Measurements from ENCODE around the gene ALKBH6. TPM values are rescaled to one million over a fixed set of nuclear protein-coding genes. Genes with fewer than 3 reads are reported as not detected.

ALKBH6 gene
- total RNA-seq, 1 experiment from 2014 or later: 32.5 TPM

DNA sequence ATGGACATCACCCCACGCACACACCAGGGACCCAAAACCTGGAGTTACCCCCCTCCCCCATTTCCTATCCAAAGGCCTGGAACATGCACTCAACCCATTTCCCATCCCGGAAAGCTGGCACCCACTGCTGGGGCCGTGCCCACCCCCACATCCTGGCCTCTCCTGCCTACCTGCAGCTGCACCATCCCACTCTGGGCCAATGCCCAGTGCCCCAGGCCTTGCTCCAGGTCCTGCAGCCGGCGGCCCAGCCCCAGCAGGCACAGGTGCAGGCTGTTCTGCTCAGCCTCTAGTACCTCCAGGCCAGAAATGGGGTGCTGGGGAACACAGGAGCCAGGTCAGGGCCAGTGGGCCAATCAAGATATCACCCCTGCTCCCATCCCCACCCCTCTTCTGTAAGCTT is 7.1 kb downstream of the ALKBH6 start:
- Histone ChIP-seq H4K8ac (replicated peaks; ENCODE audit: insufficient read length, low read depth, low read length) (no peak overlapping the region), H4K91ac (ENCODE audit: insufficient read length, low read depth, low read length) (no peak overlapping the region), H3K27ac (ENCODE audit: insufficient read length, low read depth, low read length) (no peak overlapping the region), H3K27me3 (ENCODE audit: insufficient read depth, low read length) (no peaks in the 10 kb centered on the region), H2BK12ac (ENCODE audit: insufficient read length, low read depth, low read length) (no peak overlapping the region), H3K4me1 (ENCODE audit: insufficient read depth, low read length) (no peaks in the 10 kb centered on the region), H3K23me2 (ENCODE audit: insufficient read length, low read depth, low read length, poor library complexity, severe bottlenecking) (peaks cover 14% of the 10 kb centered on the region), H3K9me3 (ENCODE audit: control insufficient read depth, low read depth, low read length) (no peaks in the 10 kb centered on the region), H3K18ac (ENCODE audit: insufficient read length, low read depth, low read length) (no peak overlapping the region), H3K9ac (ENCODE audit: extremely low read depth, insufficient read length, low read length) (no peak overlapping the region), H3K79me1 (ENCODE audit: insufficient read depth, low read depth, low read length, poor library complexity, severe bottlenecking) (no peaks in the 10 kb centered on the region), H3K4ac (ENCODE audit: low read depth, low read length) (no peak overlapping the region), H3K56ac (ENCODE audit: insufficient read length, low read depth, low read length) (no peak overlapping the region), H4K5ac (ENCODE audit: insufficient read length, low read depth, low read length) (no peak overlapping the region), H2AK5ac (ENCODE audit: insufficient read length, low read length) (no peak overlapping the region), H2BK120ac (ENCODE audit: low read depth, low read length, poor library complexity, severe bottlenecking) (no peak overlapping the region), H3K4me2 (ENCODE audit: insufficient read depth, insufficient read length, low read length) (no peak overlapping the region), H3K23ac (ENCODE audit: insufficient read length, low read depth, low read length) (no peak overlapping the region), H2AFZ (ENCODE audit: low read length) (no peak overlapping the region), H2BK15ac (ENCODE audit: low read depth, low read length) (no peak overlapping the region), H3K79me2 (ENCODE audit: insufficient read depth, low read length) (no peaks in the 10 kb centered on the region), H2BK20ac (ENCODE audit: low read depth, low read length, poor library complexity, severe bottlenecking) (no peak overlapping the region), H2BK5ac (ENCODE audit: insufficient read length, low read length) (no peak overlapping the region), H3K14ac (ENCODE audit: insufficient read depth, low read length) (no peak overlapping the region), H3T11ph (ENCODE audit: low read length) (no peak overlapping the region), H4K20me1 (ENCODE audit: control insufficient read depth, insufficient read depth, insufficient read length) (no peaks in the 10 kb centered on the region)
- no CpG with 5 or more reads among the region's 5 CpGs for WGBS (ENCODE audit: extremely low coverage, insufficient read length, low lambda C conversion rate)
- Mint-ChIP-seq H3K9me3 (no peaks in the 10 kb centered on the region; a peak in 2 of 5 replicates), H3K4me3 (peak overlapping the region in 1 of 2 experiments; percentile 63; a peak in 3 of 5 replicates), H3K36me3 (ENCODE audit: insufficient read depth in 1 of 3, low read depth in 3 of 3) (peaks cover 9 to 35% (median 32%) of the 10 kb centered on the region in 3 experiments), H3K27ac (no peak overlapping the region), H3K27me3 (ENCODE audit: low read depth) (peaks cover 1% of the 10 kb centered on the region; the same call in 1 of the 2 replicates), H3K4me1 (peaks cover 18 to 21% of the 10 kb centered on the region in 2 experiments)
- TF ChIP-seq, protein P1, sequence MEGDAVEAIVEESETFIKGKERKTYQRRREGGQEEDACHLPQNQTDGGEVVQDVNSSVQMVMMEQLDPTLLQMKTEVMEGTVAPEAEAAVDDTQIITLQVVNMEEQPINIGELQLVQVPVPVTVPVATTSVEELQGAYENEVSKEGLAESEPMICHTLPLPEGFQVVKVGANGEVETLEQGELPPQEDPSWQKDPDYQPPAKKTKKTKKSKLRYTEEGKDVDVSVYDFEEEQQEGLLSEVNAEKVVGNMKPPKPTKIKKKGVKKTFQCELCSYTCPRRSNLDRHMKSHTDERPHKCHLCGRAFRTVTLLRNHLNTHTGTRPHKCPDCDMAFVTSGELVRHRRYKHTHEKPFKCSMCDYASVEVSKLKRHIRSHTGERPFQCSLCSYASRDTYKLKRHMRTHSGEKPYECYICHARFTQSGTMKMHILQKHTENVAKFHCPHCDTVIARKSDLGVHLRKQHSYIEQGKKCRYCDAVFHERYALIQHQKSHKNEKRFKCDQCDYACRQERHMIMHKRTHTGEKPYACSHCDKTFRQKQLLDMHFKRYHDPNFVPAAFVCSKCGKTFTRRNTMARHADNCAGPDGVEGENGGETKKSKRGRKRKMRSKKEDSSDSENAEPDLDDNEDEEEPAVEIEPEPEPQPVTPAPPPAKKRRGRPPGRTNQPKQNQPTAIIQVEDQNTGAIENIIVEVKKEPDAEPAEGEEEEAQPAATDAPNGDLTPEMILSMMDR (conservative IDR thresholded peaks at IDR 0.05): no peak
- no peak for DNase-seq

Measured in H9 (cell line).